GM12891 (cell line): Measurements from ENCODE around the gene GTPBP6.

Experiments
- POLR2A ChIP-seq: IDR thresholded peaks from 2 replicates; pipeline ENCODE4 v1.6.1; 2011; ENCODE audit warnings: low read depth, low read length, control low read depth
- POLR2AphosphoS5 ChIP-seq: IDR thresholded peaks from 2 replicates; pipeline ENCODE4 v1.6.1; 2011; ENCODE audit warnings: low read depth, low read length, control low read depth
- TAF1 ChIP-seq: IDR thresholded peaks from 2 replicates; pipeline ENCODE4 v1.6.1; 2011; ENCODE audit warnings: low read depth, low read length, control low read depth

DNA sequence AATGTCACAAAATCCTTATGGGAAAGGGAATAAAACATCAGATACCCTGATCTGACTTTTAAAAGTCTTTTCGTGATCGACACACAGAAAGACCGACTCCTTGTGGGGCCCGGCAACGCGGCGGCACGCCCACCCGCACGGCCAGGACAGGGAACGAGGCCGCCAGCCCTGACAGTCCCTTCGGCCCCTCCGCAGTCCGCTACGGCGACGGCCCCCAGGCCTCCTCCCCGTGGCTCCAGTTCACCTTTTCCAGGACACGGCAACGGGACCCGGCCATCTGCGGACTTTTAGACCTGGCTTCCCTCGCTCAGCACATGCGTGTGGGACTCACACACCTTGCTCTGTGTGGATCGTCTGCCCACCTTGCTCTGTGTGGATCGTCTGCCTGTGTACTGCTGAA lies 33.6 kb upstream of the GTPBP6 start:
- no peak for TF ChIP-seq POLR2AphosphoS5
- TF ChIP-seq TAF1, result no peak
- no peak for TF ChIP-seq POLR2A
